Measurements from ENCODE around the gene LIMS1. TPM values are rescaled to one million over a fixed set of nuclear protein-coding genes. Genes with fewer than 3 reads are reported as not detected.

LIMS1 gene
- total RNA-seq, 1 donor from 2014 or later, result 85.5 TPM

DNA sequence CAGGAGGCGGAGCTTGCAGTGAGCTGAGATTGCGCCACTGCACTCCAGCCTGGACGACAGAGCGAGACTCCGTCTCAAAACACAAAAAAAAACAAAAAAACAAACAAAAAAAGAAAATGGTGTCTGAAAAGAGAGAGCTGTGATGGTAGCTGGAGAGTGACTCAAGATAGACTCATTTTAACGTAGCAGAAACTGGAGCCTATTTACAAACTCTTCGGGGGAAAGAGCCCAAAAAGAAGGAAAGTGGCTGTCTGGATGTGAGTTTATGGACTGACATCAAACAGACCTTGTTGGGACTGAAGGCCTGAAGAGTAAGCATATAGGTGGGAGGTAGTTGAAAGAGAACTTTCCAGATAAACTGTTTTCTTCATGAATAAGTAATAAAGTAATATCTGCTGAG lies 51.8 kb downstream of the LIMS1 start:
- no peaks in the 10 kb centered on the region for H3K9me3 ChIP-seq
- DNase-seq (no peak), ATAC-seq (no peak)
- no peaks in the 10 kb centered on the region for H3K27me3 ChIP-seq (ENCODE audit: low read depth)
- H3K4me1 ChIP-seq, result peaks cover 67% of the 10 kb centered on the region
- intact Hi-C loops (cut with DNase I), result no loop called here
- H3K4me3 ChIP-seq, result no peak overlapping the region
- no peaks in the 10 kb centered on the region for H3K36me3 ChIP-seq
- TF ChIP-seq, protein P1, sequence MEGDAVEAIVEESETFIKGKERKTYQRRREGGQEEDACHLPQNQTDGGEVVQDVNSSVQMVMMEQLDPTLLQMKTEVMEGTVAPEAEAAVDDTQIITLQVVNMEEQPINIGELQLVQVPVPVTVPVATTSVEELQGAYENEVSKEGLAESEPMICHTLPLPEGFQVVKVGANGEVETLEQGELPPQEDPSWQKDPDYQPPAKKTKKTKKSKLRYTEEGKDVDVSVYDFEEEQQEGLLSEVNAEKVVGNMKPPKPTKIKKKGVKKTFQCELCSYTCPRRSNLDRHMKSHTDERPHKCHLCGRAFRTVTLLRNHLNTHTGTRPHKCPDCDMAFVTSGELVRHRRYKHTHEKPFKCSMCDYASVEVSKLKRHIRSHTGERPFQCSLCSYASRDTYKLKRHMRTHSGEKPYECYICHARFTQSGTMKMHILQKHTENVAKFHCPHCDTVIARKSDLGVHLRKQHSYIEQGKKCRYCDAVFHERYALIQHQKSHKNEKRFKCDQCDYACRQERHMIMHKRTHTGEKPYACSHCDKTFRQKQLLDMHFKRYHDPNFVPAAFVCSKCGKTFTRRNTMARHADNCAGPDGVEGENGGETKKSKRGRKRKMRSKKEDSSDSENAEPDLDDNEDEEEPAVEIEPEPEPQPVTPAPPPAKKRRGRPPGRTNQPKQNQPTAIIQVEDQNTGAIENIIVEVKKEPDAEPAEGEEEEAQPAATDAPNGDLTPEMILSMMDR (IDR thresholded peaks at IDR 0.05), result no peak
- peak overlapping the region; percentile 46 for H3K27ac ChIP-seq

DNA sequence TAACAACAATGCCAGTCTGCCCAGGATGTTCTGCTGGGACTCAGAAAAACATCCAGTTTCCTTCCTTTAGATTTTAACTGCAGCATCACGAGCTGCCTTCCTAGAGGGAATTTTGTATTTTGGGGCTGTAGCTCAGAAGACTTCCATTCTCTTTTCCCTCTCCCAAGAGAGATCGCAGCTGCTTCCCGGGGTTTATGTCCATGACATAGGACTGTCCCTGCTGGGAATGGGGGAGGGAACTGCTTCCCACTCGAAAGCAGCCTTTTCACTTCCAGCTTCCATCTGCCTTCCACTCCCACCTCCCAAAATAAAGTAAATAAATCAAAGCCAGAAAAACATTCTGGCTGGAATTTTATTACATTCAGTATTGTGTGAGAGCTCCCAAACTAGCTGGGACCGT lies 52.4 kb downstream of the LIMS1 start:
- intact Hi-C loops (cut with DNase I), result no loop called here
- H3K27ac ChIP-seq, result peak overlapping the region; percentile 46
- H3K4me3 ChIP-seq, result no peak overlapping the region
- peaks cover 66% of the 10 kb centered on the region for H3K4me1 ChIP-seq
- H3K36me3 ChIP-seq, result no peaks in the 10 kb centered on the region
- no peaks in the 10 kb centered on the region for H3K27me3 ChIP-seq (ENCODE audit: low read depth)
- DNase-seq (no peak), ATAC-seq (no peak)
- no peaks in the 10 kb centered on the region for H3K9me3 ChIP-seq
- TF ChIP-seq, protein P1 (IDR thresholded peaks at IDR 0.05), result no peak

DNA sequence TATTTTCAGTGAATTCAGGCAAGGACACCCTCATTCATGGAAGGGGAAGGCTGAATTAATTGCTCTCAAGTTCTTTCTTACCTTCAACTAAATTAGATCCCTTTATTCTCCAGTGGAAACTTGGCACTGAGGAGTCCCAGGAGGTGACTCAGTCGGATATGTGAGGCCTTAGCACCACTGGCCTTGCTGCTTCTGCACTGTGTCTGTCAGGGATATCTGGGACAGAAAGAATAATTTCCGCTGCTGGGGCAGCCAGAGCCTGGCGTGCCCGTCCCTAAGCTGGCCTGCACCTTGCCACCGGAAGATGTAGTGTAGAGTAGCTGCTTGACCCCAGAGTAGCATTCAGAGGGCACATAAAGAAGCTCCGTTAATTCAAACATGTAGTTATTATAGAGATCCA lies 53.4 kb downstream of the LIMS1 start:
- ATAC-seq, result peak; percentile 9 to 19
- no peaks in the 10 kb centered on the region for H3K9me3 ChIP-seq
- no peak for DNase-seq

DNA sequence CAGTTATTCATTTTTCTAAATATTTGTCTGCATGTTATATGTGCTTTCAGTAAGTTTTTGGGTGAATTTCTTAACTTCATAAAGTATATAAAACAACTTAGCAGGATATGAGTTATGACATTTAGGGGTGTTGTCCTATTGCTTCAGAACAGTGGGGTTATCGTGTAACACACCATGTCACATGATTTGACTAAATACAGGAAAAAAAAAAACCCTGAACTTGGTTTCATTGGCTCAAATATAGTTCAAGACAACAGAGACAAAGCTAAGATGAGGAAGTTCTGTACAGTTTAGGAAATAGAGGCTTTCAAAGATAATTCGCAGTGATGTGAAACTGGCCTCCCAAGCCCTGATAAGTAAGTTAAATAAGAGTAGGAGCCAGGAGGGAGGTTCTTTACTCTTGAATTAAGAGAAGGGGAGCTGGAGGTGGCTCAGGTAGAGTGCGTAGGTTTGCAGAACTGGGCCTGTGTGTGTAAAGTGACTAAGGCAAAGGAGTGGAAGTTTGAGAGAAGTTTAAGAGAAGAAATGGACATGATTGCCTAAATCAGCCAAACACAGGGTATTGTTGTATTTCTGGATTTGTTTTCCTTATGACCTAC lies 53.9 kb downstream of the LIMS1 start:
- DNase-seq, result no peak
- H3K9me3 ChIP-seq, result no peaks in the 10 kb centered on the region

More for the DNA sequence above, 53.4 kb downstream of the LIMS1 start:
- H3K36me3 ChIP-seq, result no peaks in the 10 kb centered on the region
- H3K27ac ChIP-seq, result peak overlapping the region; percentile 57
- peaks cover 66% of the 10 kb centered on the region for H3K4me1 ChIP-seq
- intact Hi-C loops (cut with DNase I), result no loop called here
- TF ChIP-seq, protein P1 (IDR thresholded peaks at IDR 0.05), result no peak
- H3K4me3 ChIP-seq, result no peak overlapping the region
- H3K27me3 ChIP-seq (ENCODE audit: low read depth), result no peaks in the 10 kb centered on the region

DNA sequence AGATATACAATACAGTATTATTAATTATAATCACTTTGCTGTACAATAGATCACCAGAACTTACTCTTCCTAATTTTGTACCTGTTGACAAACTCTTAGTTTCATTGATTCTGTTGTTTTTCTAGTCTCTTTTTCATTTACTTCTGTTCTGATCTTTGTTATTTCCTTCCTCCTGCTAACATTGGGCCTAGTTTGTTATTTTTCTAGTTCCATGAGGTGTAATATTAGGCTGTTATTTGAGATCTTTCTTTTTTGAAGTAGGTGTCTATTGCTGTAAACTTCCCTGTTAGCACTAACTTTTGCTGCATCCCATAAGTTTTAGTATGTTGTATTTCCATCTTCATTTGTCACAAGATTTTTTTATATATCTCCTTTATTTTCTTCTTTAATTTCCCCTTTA lies 55.1 kb downstream of the LIMS1 start:
- Histone ChIP-seq H3K9me3 (no peaks in the 10 kb centered on the region), H3K36me3 (no peaks in the 10 kb centered on the region), H3K27ac (peak overlapping the region; percentile 79), H3K4me3 (peak overlapping the region; percentile 36), H3K4me1 (peaks cover 73% of the 10 kb centered on the region), H3K27me3 (ENCODE audit: low read depth) (no peaks in the 10 kb centered on the region)
- DNase-seq (no peak), ATAC-seq (no peak)
- TF ChIP-seq, protein P1 (IDR thresholded peaks at IDR 0.05), result no peak
- intact Hi-C loops (cut with DNase I), result no loop called here

More for the DNA sequence above, 53.9 kb downstream of the LIMS1 start:
- Histone ChIP-seq H3K4me1 (peaks cover 68% of the 10 kb centered on the region), H3K36me3 (no peaks in the 10 kb centered on the region), H3K27me3 (ENCODE audit: low read depth) (no peaks in the 10 kb centered on the region), H3K4me3 (peak overlapping the region; percentile 36), H3K27ac (peak overlapping the region; percentile 79)
- intact Hi-C loops (cut with DNase I), result no loop called here
- ATAC-seq, result peak; percentile 40 to 56
- TF ChIP-seq, protein P1 (IDR thresholded peaks at IDR 0.05), result no peak

Data from lower lobe of right lung (tissue), 2 donors.